Large intestine (tissue), 3 donors: ENCODE results near the gene COPB1. TPM values are rescaled to one million over a fixed set of nuclear protein-coding genes. Genes with fewer than 3 reads are reported as not detected.

Experiments
- DNase-seq, 2 donors: peaks; one replicate each; pipeline versions ENCODE4 v3.0.0 to v3.0.0-alpha.2; 2013
- H3K27ac ChIP-seq: one replicate; pipeline ENCODE4 v1.5.1; 2013; ENCODE audit warnings: low read length
- H3K27me3 ChIP-seq: 2 replicates; pipeline ENCODE4 v1.6.1; 2013; ENCODE audit warnings: low read length; ENCODE audit not compliant: control insufficient read depth, insufficient read depth
- H3K36me3 ChIP-seq: 2 replicates; pipeline ENCODE4 v1.6.1; 2013; ENCODE audit warnings: low read length; ENCODE audit not compliant: control insufficient read depth, insufficient read depth
- H3K4me1 ChIP-seq: one replicate; pipeline ENCODE4 v1.6.1; 2013; ENCODE audit warnings: low read length; ENCODE audit not compliant: control insufficient read depth, insufficient read depth
- H3K4me3 ChIP-seq: one replicate; pipeline ENCODE4 v1.5.1; 2013; ENCODE audit warnings: low read length
- H3K9me3 ChIP-seq: one replicate; pipeline ENCODE4 v1.6.1; 2013; ENCODE audit warnings: mild to moderate bottlenecking, low read depth, low read length, moderate library complexity; ENCODE audit not compliant: control insufficient read depth
- WGBS: methylation state at CpG from one replicate; pipeline ENCODE4 v1.1.5; 2013; ENCODE audit warnings: low lambda C conversion rate; ENCODE audit not compliant: insufficient coverage; 5-methylcytosine and 5-hydroxymethylcytosine counted together
- polyA plus RNA-seq: library from polyadenylated mRNA; unstranded; fragments of 120-200 nt; gene quantifications from one replicate; pipeline ENCODE4 v1.2.1, GENCODE V29; 2013

COPB1 gene
- polyA plus RNA-seq, 1 donor: 120 TPM

GRCh38 chr11:14417617-14418374 lies 81.8 kb downstream of the COPB1 start:
- Histone ChIP-seq H3K9me3 (no peaks in the 10 kb centered on the region), H3K27me3 (no peaks in the 10 kb centered on the region), H3K4me1 (peaks cover 3% of the 10 kb centered on the region), H3K4me3 (no peak overlapping the region), H3K27ac (no peak overlapping the region), H3K36me3 (no peaks in the 10 kb centered on the region)
- no CpG with 5 or more reads among the region's 4 CpGs for WGBS
- DNase-seq: no peak

GRCh38 chr11:14417186-14417585 lies 82.4 kb downstream of the COPB1 start:
- peaks cover 3% of the 10 kb centered on the region for H3K4me1 ChIP-seq
- H3K36me3 ChIP-seq: no peaks in the 10 kb centered on the region
- no peak overlapping the region for H3K27ac ChIP-seq
- DNase-seq: no peak
- H3K27me3 ChIP-seq: no peaks in the 10 kb centered on the region
- WGBS: 80% methylated on average over 2 of the region's 4 CpGs
- no peak overlapping the region for H3K4me3 ChIP-seq
- no peaks in the 10 kb centered on the region for H3K9me3 ChIP-seq

GRCh38 chr11:14414470-14415461 lies 84.8 kb downstream of the COPB1 start:
- Histone ChIP-seq H3K27me3 (no peaks in the 10 kb centered on the region), H3K9me3 (no peaks in the 10 kb centered on the region), H3K4me3 (no peak overlapping the region), H3K4me1 (peaks cover 3% of the 10 kb centered on the region), H3K27ac (no peak overlapping the region), H3K36me3 (no peaks in the 10 kb centered on the region)
- no CpG with 5 or more reads among the region's 7 CpGs for WGBS
- DNase-seq: no peak

GRCh38 chr11:14413307-14414069 lies 86.1 kb downstream of the COPB1 start:
- 96% methylated on average over 3 of the region's 4 CpGs for WGBS
- H3K9me3 ChIP-seq: no peaks in the 10 kb centered on the region
- H3K4me3 ChIP-seq: no peak overlapping the region
- H3K36me3 ChIP-seq: no peaks in the 10 kb centered on the region
- H3K27ac ChIP-seq: no peak overlapping the region
- H3K4me1 ChIP-seq: peaks cover 3% of the 10 kb centered on the region
- no peaks in the 10 kb centered on the region for H3K27me3 ChIP-seq
- no peak for DNase-seq

- no peak overlapping the region for H3K4me3 ChIP-seq
- H3K9me3 ChIP-seq: no peaks in the 10 kb centered on the region
- H3K4me1 ChIP-seq: peaks cover 3% of the 10 kb centered on the region
- no peaks in the 10 kb centered on the region for H3K36me3 ChIP-seq
- no peaks in the 10 kb centered on the region for H3K27me3 ChIP-seq
- no peak for DNase-seq
- no peak overlapping the region for H3K27ac ChIP-seq
These were observed 87.8 kb downstream of the COPB1 start for GRCh38 chr11:14411818-14412217.

GRCh38 chr11:14409891-14410290 lies 89.7 kb downstream of the COPB1 start:
- whole genome bisulfite sequencing: 40% methylated on average over 1 of the region's 3 CpGs
- H3K36me3 ChIP-seq: no peaks in the 10 kb centered on the region
- H3K4me3 ChIP-seq: no peak overlapping the region
- no peaks in the 10 kb centered on the region for H3K9me3 ChIP-seq
- DNase-seq: no peak
- peaks cover 3% of the 10 kb centered on the region for H3K4me1 ChIP-seq
- H3K27me3 ChIP-seq: no peaks in the 10 kb centered on the region
- H3K27ac ChIP-seq: no peak overlapping the region

- H3K27me3 ChIP-seq: no peaks in the 10 kb centered on the region
- no peaks in the 10 kb centered on the region for H3K4me1 ChIP-seq
- no peak for DNase-seq
- H3K4me3 ChIP-seq: no peak overlapping the region
- 100% methylated on average over 1 of the region's 2 CpGs for whole genome bisulfite sequencing
- H3K36me3 ChIP-seq: no peaks in the 10 kb centered on the region
- no peak overlapping the region for H3K27ac ChIP-seq
- no peaks in the 10 kb centered on the region for H3K9me3 ChIP-seq
These were observed 91.0 kb downstream of the COPB1 start for GRCh38 chr11:14408612-14409011.

Other genes starting within 250 kb of the COPB1 start
- gene RRAS2, start 140.6 kb downstream of the COPB1 start, polyA plus RNA-seq: 59.3 TPM
- 138 TPM for gene PSMA1, start 20.6 kb upstream of the COPB1 start, polyA plus RNA-seq
- gene PDE3B, start 144.0 kb upstream of the COPB1 start, polyA plus RNA-seq: 9.9 TPM